ENCODE results near the gene NUP160. TPM values are rescaled to one million over a fixed set of nuclear protein-coding genes. Genes with fewer than 3 reads are reported as not detected.
A peak's percentile ranks its signal among the peaks of the same experiment; 100 is the strongest.
"Not testable (repeated sequence)": the region's sequence is repeated elsewhere in the genome, so short reads cannot be mapped to it uniquely, and the experiment has no call there.

The NUP160 gene
- 13.9 and 18.5 TPM in 2 replicates for total RNA-seq (2014; rRNA removed)
- polyA plus RNA-seq (2012): 8.2 TPM

GRCh38 chr11:47847892-47848699 is at the start of gene NUP160:
TSS of gene NUP160 (minus strand) at chr11:47848350. CDS start at chr11:47848318, 32 bp downstream.
- peak; percentile 46 for DNase-seq (ENCODE audit: low read depth)

- DNase-seq (ENCODE audit: low read depth): no peak
These were observed 48.0 kb upstream of the NUP160 start for GRCh38 chr11:47896199-47896598.

- DNase-seq (ENCODE audit: low read depth): no peak
These were observed 46.9 kb upstream of the NUP160 start for GRCh38 chr11:47895035-47895434.

GRCh38 chr11:47892546-47893276 is 44.6 kb upstream of the NUP160 start:
- not testable (repeated sequence) for DNase-seq (ENCODE audit: low read depth)

- DNase-seq (ENCODE audit: low read depth): no peak
These were observed 43.7 kb upstream of the NUP160 start for GRCh38 chr11:47891886-47892285.

GRCh38 chr11:47889714-47890441 is 41.7 kb upstream of the NUP160 start:
- no peak for DNase-seq (ENCODE audit: low read depth)

GRCh38 chr11:47887910-47888569 is 39.9 kb upstream of the NUP160 start:
- no peak for DNase-seq (ENCODE audit: low read depth)

GRCh38 chr11:47886096-47886495 is 37.9 kb upstream of the NUP160 start:
- DNase-seq (ENCODE audit: low read depth): peak; percentile 17

GRCh38 chr11:47882437-47882836 is 34.3 kb upstream of the NUP160 start:
- DNase-seq (ENCODE audit: low read depth): not testable (repeated sequence)

GRCh38 chr11:47881145-47881544 is 33.0 kb upstream of the NUP160 start:
- DNase-seq (ENCODE audit: low read depth): no peak

- no peak for DNase-seq (ENCODE audit: low read depth)
These were observed 31.4 kb upstream of the NUP160 start for GRCh38 chr11:47879259-47880158.

GRCh38 chr11:47875858-47876257 is 27.7 kb upstream of the NUP160 start:
- DNase-seq (ENCODE audit: low read depth): not testable (repeated sequence)

- DNase-seq (ENCODE audit: low read depth): no peak
These were observed 22.3 kb upstream of the NUP160 start for GRCh38 chr11:47870404-47870803.

- DNase-seq (ENCODE audit: low read depth): peak; percentile 57
These were observed 21.6 kb upstream of the NUP160 start for GRCh38 chr11:47869544-47870393.

- DNase-seq (ENCODE audit: low read depth): no peak
These were observed 19.7 kb upstream of the NUP160 start for GRCh38 chr11:47867823-47868222.

- DNase-seq (ENCODE audit: low read depth): not testable (repeated sequence)
These were observed 18.7 kb upstream of the NUP160 start for GRCh38 chr11:47866892-47867291.

- peak; percentile 51 for DNase-seq (ENCODE audit: low read depth)
These were observed 16.8 kb upstream of the NUP160 start for GRCh38 chr11:47864901-47865300.

- DNase-seq (ENCODE audit: low read depth): no peak
These were observed 15.8 kb upstream of the NUP160 start for GRCh38 chr11:47863898-47864430.
